HepG2 (cell line): ENCODE measurements around the gene SLC38A1. TPM values are rescaled to one million over a fixed set of nuclear protein-coding genes. Genes with fewer than 3 reads are reported as not detected.

ENCODE experiments used
- ATAC-seq: fragments of 200-7000 bp; cut with Tn5 transposase; 3 replicates; pipeline ENCODE4 v1.9.1; 2020; ENCODE audit warnings: mild to moderate bottlenecking, moderate library complexity
- BruUV-seq: library from RNA; stranded (reverse); fragments of 400-500 nt; replicated peaks from 2 replicates; lab custom pipeline; 2021; lab: Mats Ljungman, UMichigan
- CTCF ChIA-PET: fragments of 300-600 bp; formaldehyde crosslinking; extraction: SDS; loops from one replicate; lab custom pipeline; 2021; ENCODE audit warnings: low total read pairs, inconsistent platforms, low intra/inter-chr PET ratio; lab: Yijun Ruan, JAX
- POLR2A ChIA-PET: fragments of 350-600 bp; sonication (Branson Sonifier 250); formaldehyde crosslinking; loops from one replicate; lab custom pipeline; 2020; ENCODE audit warnings: antibody characterized with exemption, inconsistent platforms; lab: Yijun Ruan, JAX
- DNase-seq: peaks from one replicate; pipeline ENCODE4 v3.0.0-alpha.2; 2015; ENCODE audit warnings: low spot score
- FAIRE-seq: peaks from 3 replicates; lab custom pipeline; 2011; peaks lifted over from hg19 to GRCh38; lab: Jason Lieb, UNC
- H2AFZ ChIP-seq: one replicate; pipeline ENCODE4 v1.6.1; 2011; ENCODE audit warnings: low read length, inconsistent platforms
- H3K27ac ChIP-seq: fragments of 300-600 bp; 3 replicates; pipeline ENCODE4 v1.8.0; 2011; ENCODE audit warnings: mixed run types, mild to moderate bottlenecking, mixed read lengths, low read length, inconsistent platforms; ENCODE audit not compliant: insufficient read depth; ENCODE audit errors: extremely low read length
- H3K27me3 ChIP-seq, 2 experiments: fragments of 200-600 bp in 1 of 2; 2 replicates in 1 of 2; 3 replicates in 1 of 2; pipeline versions ENCODE4 v1.6.0 to v1.8.0; 2011; ENCODE audit warnings: low read length in 2 of 2, mild to moderate bottlenecking in 2 of 2, moderate library complexity in 2 of 2, inconsistent platforms in 1 of 2; ENCODE audit not compliant: insufficient read depth in 2 of 2, control insufficient read depth in 1 of 2
- H3K36me3 ChIP-seq, 2 experiments: fragments of 200-600 bp in 1 of 2; replicated peaks in 1 of 2; 2 replicates in 1 of 2; 3 replicates in 1 of 2; pipeline versions ENCODE4 v1.5.1 to v1.8.0; 2011; ENCODE audit warnings: low read length in 2 of 2, inconsistent platforms in 1 of 2; ENCODE audit not compliant: insufficient read depth in 2 of 2, control insufficient read depth in 1 of 2
- H3K4me1 ChIP-seq: 2 replicates; pipeline ENCODE4 v1.5.1; 2012; ENCODE audit warnings: low read length, inconsistent platforms; ENCODE audit not compliant: insufficient read depth
- H3K4me2 ChIP-seq: 2 replicates; pipeline ENCODE4 v1.6.0; 2011; ENCODE audit warnings: low read depth, low read length, inconsistent platforms
- H3K4me3 ChIP-seq, 3 experiments: fragments of 200-600 bp in 1 of 3; sonication (generic), shearing (Covaris generic) in 1 of 3; replicated peaks in 1 of 3; 2 replicates each; pipeline ENCODE4 v1.5.1; 2011 to 2016; ENCODE audit warnings: low read length in 3 of 3, inconsistent platforms in 2 of 3, low read depth in 2 of 3, mild to moderate bottlenecking in 2 of 3, control low read depth in 1 of 3, mixed read lengths in 1 of 3; ENCODE audit not compliant: insufficient read depth in 1 of 3
- H3K79me2 ChIP-seq: one replicate; pipeline ENCODE4 v1.6.1; 2011; ENCODE audit warnings: low read length, inconsistent platforms; ENCODE audit not compliant: insufficient read depth
- H3K9ac ChIP-seq: 2 replicates; pipeline ENCODE4 v1.6.0; 2011; ENCODE audit warnings: mild to moderate bottlenecking, low read depth, low read length, inconsistent platforms; ENCODE audit not compliant: insufficient read depth
- H3K9me3 ChIP-seq: 2 replicates; pipeline ENCODE4 v1.5.1; 2012; ENCODE audit warnings: mild to moderate bottlenecking, low read length
- H4K20me1 ChIP-seq: 2 replicates; pipeline ENCODE4 v1.6.0; 2011; ENCODE audit warnings: inconsistent platforms, mild to moderate bottlenecking, low read length, moderate library complexity; ENCODE audit not compliant: insufficient read depth
- CAMTA2 ChIP-seq: sonication (generic); formaldehyde crosslinking; IDR thresholded peaks from 2 replicates; pipeline ENCODE4 v1.4.0; 2020; ENCODE audit warnings: mild to moderate bottlenecking, missing genetic modification reagents, borderline replicate concordance
- CEBPB ChIP-seq: IDR thresholded peaks from 2 replicates; pipeline ENCODE4 v1.6.1; 2011; ENCODE audit warnings: low read depth, low read length, improper control_type of control experiment, borderline replicate concordance
- DNMT3B ChIP-seq: conservative IDR thresholded peaks from 2 replicates; pipeline ENCODE4 v1.6.1; 2016; ENCODE audit warnings: missing biosample characterization, control low read depth
- MAFF ChIP-seq: IDR thresholded peaks from 2 replicates; pipeline ENCODE4 v1.6.1; 2011; ENCODE audit warnings: low read depth, low read length, improper control_type of control experiment
- RAD51 ChIP-seq: fragments of 450-650 bp; IDR thresholded peaks from 2 replicates; pipeline ENCODE4 v1.6.1; 2016; ENCODE audit warnings: borderline replicate concordance
- SIN3B ChIP-seq: fragments of 150-350 bp; IDR thresholded peaks from 2 replicates; pipeline ENCODE4 v1.6.1; 2014; ENCODE audit warnings: low read length
- SSRP1 ChIP-seq: IDR thresholded peaks from 2 replicates; pipeline ENCODE4 v1.6.1; 2016; ENCODE audit warnings: control low read depth
- THYN1 ChIP-seq: sonication (generic); formaldehyde crosslinking; IDR thresholded peaks from 2 replicates; pipeline ENCODE4 v1.8.1; 2023; ENCODE audit warnings: low read depth, mild to moderate bottlenecking, moderate library complexity, missing genetic modification reagents, borderline replicate concordance
- ZNF121 ChIP-seq: sonication (generic); formaldehyde crosslinking; IDR thresholded peaks from 2 replicates; pipeline ENCODE4 v1.5.0; 2020; ENCODE audit warnings: mild to moderate bottlenecking, missing genetic modification reagents
- ZNF235 ChIP-seq: sonication (generic); formaldehyde crosslinking; IDR thresholded peaks from 2 replicates; pipeline ENCODE4 v1.8.1; 2023; ENCODE audit warnings: mild to moderate bottlenecking, missing genetic modification reagents, borderline replicate concordance
- ZNF569 ChIP-seq: sonication (generic); formaldehyde crosslinking; IDR thresholded peaks from 2 replicates; pipeline ENCODE4 v1.5.0; 2020; ENCODE audit warnings: mild to moderate bottlenecking, missing genetic modification reagents, moderate library complexity, borderline replicate concordance
- ZNF678 ChIP-seq: sonication (generic); formaldehyde crosslinking; IDR thresholded peaks from 2 replicates; pipeline ENCODE4 v1.4.0; 2020; ENCODE audit warnings: mild to moderate bottlenecking, missing genetic modification reagents
- WGBS: methylation state at CpG from one replicate; pipeline ENCODE4 v1.1.6; 2017; ENCODE audit warnings: low lambda C conversion rate; 5-methylcytosine and 5-hydroxymethylcytosine counted together
- in situ Hi-C: cut with HindIII; loops from 2 replicates; pipeline ENCODE4 v1.10.0; 2017; ENCODE audit warnings: low pct_unique_long_range_greater_than_20kb; ENCODE audit not compliant: extremely low pct_ligation_motif_present
- intact Hi-C: fragments of 100-400 bp; cut with micrococcal nuclease; formaldehyde crosslinking; loops from one replicate; pipeline ENCODE4 v1.10.0; 2022; ENCODE audit not compliant: unreplicated experiment
- polyA plus RNA-seq, 8 experiments: library from polyadenylated mRNA; depleted of rRNA in 3 of 8; stranded (reverse) in 7 of 8; unstranded in 1 of 8; fragments of >200 nt; fragmentation: Illumina TruSeq in 4 of 8; extraction: Trizol in 4 of 8; gene quantifications; 2 replicates each; pipeline versions ENCODE4 v1.2.1 to v1.2.3, GENCODE V29; 2011 to 2016; ENCODE audit warnings: low read depth in 4 of 8, missing spikeins in 1 of 8, mixed read lengths in 1 of 8; ENCODE audit not compliant: insufficient read depth in 1 of 8
- total RNA-seq, 5 experiments: library from RNA; depleted of rRNA; stranded (reverse); fragments of >200 nt; fragmentation: Illumina TruSeq; extraction: Trizol; gene quantifications; 2 replicates each; pipeline ENCODE4 v1.2.3, GENCODE V29; 2016; ENCODE audit warnings: low read depth in 1 of 5

The SLC38A1 gene
- total and polyA plus RNA-seq, 2 of the 13 experiments (the other 11 are each of a cell fraction or from before 2014, with no cell fraction given): 47.0 to 50.6 TPM

DNA sequence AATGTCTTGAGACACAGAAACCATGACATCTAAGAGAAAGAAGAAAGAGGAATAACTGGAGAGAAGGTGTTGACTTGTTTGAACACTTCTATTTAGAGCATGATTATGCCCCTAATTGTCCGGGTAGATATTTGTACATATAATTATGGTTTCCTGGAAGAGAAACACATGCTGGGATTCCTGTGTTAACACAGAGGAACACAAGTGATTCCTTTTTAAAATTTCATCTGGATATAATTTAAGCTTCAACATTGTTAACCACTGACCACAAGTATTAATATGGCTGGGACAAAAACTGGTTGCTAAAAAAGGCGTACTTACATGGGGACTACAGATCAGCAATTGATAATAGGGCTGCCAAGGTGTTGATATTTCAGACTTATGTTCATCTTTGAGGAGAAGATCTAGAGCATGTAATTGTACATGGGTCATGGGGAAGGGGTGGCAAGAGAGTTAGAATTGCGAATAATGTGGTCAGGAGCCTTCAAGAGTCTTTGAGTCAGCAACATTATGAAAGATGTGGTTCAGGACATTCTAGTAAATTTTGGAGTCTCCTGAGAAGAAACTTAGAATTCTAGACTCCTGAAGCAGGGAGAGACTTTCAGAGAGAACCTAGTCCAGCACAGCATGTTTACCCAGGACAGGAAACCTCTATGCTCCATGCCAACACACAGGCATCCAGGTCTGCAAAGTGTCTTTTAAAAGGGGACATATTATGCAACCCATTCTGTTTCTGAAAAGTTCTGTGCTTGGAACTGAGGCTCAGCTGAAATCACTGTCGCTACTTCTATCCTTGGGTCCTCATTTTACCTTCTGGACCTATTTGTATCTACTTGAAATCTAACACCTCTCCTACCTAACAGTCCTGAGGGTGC is 56.5 kb downstream of the SLC38A1 start:
- no peaks in the 10 kb centered on the region for H3K79me2 ChIP-seq
- intact Hi-C loops: no loop called here

DNA sequence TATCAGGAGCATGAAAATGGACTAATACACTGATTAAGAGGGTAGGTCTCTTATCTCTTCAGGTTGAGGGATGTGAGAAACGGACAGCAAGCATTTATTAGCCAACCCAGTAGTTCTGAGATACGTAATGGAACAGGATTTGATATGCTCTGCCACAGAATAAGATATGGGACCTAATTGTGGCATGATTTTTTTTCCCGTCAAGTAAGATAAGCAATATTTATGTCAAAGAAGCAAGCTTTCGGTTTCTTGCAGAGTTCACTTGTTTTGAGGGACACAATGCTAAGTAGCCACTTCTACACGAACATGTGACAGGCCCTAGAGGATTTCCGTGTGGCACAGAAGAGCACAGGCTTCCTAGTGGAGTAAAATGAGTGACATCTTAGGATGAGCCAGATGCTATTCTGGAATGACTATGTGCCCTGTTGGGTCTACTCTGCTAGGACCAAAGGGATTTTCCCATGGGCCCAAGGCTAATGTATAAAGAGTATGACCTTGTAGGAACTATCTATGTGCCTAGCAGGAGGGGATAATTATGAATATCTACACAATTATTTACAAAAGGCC is 57.9 kb downstream of the SLC38A1 start:
- no peaks in the 10 kb centered on the region; the same call in 1 of the 2 replicates for H4K20me1 ChIP-seq
- in situ Hi-C loops: no loop called here
- BruUV-seq: no TSS peak
- no peaks in the 10 kb centered on the region for H3K9me3 ChIP-seq
- H3K4me2 ChIP-seq: no peak overlapping the region
- H2AFZ ChIP-seq: no peak overlapping the region
- intact Hi-C loops: no loop called here
- CTCF ChIA-PET: no interaction called here
- no peak overlapping the region for H3K9ac ChIP-seq
- H3K27me3 ChIP-seq: no peaks in the 10 kb centered on the region
- no peaks in the 10 kb centered on the region for H3K79me2 ChIP-seq
- FAIRE-seq (no peak), ATAC-seq (no peak), DNase-seq (no peak)
- H3K4me1 ChIP-seq: peaks cover 16% of the 10 kb centered on the region
- no peak overlapping the region for H3K27ac ChIP-seq
- WGBS: 99% methylated on average over 6 of the region's 6 CpGs
- no peak overlapping the region for H3K4me3 ChIP-seq
- POLR2A ChIA-PET: no interaction called here
- H3K36me3 ChIP-seq: peaks cover 14 to 61% of the 10 kb centered on the region in 2 experiments
- TF ChIP-seq SIN3B (no peak), THYN1 (CRISPR knock-in tag) (no peak), ZNF235 (no peak), RAD51 (no peak), CAMTA2 (CRISPR knock-in tag) (no peak), ZNF121 (CRISPR knock-in tag) (no peak), DNMT3B (CRISPR knock-in tag) (no peak), SSRP1 (CRISPR knock-in tag) (no peak), CEBPB (no peak), ZNF678 (CRISPR knock-in tag) (no peak), ZNF569 (CRISPR knock-in tag) (no peak)

More for the DNA sequence above, 56.5 kb downstream of the SLC38A1 start:
- no peak for FAIRE-seq
- in situ Hi-C loops: no loop called here
- Histone ChIP-seq H2AFZ (no peak overlapping the region), H3K9me3 (no peaks in the 10 kb centered on the region), H3K4me3 (no peak overlapping the region), H3K27ac (no peak overlapping the region), H3K4me2 (no peak overlapping the region), H3K27me3 (no peaks in the 10 kb centered on the region), H4K20me1 (no peaks in the 10 kb centered on the region; the same call in 1 of the 2 replicates), H3K4me1 (peaks cover 16% of the 10 kb centered on the region), H3K36me3 (peaks cover 12 to 51% of the 10 kb centered on the region in 2 experiments), H3K9ac (no peak overlapping the region)
- no peak for ATAC-seq
- ChIA-PET CTCF (no interaction called here), POLR2A (no interaction called here)
- 96% methylated on average over 4 of the region's 4 CpGs for WGBS
- no peak for DNase-seq
- no TSS peak for BruUV-seq
- no peak for TF ChIP-seq MAFF
